Naive B cell (primary cell): ENCODE data around the gene GRB7. TPM values are rescaled to one million over a fixed set of nuclear protein-coding genes. Genes with fewer than 3 reads are reported as not detected.
A peak's percentile ranks its signal among the peaks of the same experiment; 100 is the strongest.
"Not testable (repeated sequence)": the region's sequence is repeated elsewhere in the genome, so short reads cannot be mapped to it uniquely, and the experiment has no call there.

Experiments
- ATAC-seq, 2 donors: fragments of 150-1000 bp; cut with Tn5 transposase; 2 replicates each; pipeline ENCODE4 v1.10.0; 2021; ENCODE audit warnings: low read depth in 2 of 2, mild to moderate bottlenecking in 2 of 2, moderate library complexity in 2 of 2
- DNase-seq: peaks from one replicate; pipeline ENCODE4 v3.0.0; 2022
- H3K27ac Mint-ChIP-seq, 6 donors: one replicate each; pipeline ENCODE4 v1.8.0; 2020 to 2022; ENCODE audit warnings: mild to moderate bottlenecking in 6 of 6, mixed read lengths in 6 of 6, moderate library complexity in 5 of 6, inconsistent platforms in 2 of 6
- H3K27me3 Mint-ChIP-seq, 3 donors: one replicate each; pipeline ENCODE4 v1.8.0; 2021 to 2022; ENCODE audit warnings: mixed read lengths in 3 of 3, mild to moderate bottlenecking in 1 of 3
- H3K36me3 Mint-ChIP-seq, 2 donors: one replicate each; pipeline ENCODE4 v1.8.0; 2020 to 2022; ENCODE audit warnings: mixed read lengths in 2 of 2, inconsistent platforms in 1 of 2, mild to moderate bottlenecking in 1 of 2
- H3K4me1 Mint-ChIP-seq, 3 donors: one replicate each; pipeline ENCODE4 v1.8.0; 2020 to 2022; ENCODE audit warnings: mixed read lengths in 3 of 3, inconsistent platforms in 1 of 3, mild to moderate bottlenecking in 1 of 3, moderate library complexity in 1 of 3
- H3K4me3 Mint-ChIP-seq, 8 donors: one replicate each; pipeline ENCODE4 v1.8.0; 2020 to 2022; ENCODE audit warnings: mild to moderate bottlenecking in 8 of 8, mixed read lengths in 8 of 8, moderate library complexity in 8 of 8, inconsistent platforms in 2 of 8
- H3K9me3 Mint-ChIP-seq, 7 donors: one replicate each; pipeline ENCODE4 v1.8.0; 2020 to 2022; ENCODE audit warnings: mixed read lengths in 7 of 7, mild to moderate bottlenecking in 5 of 7, inconsistent platforms in 2 of 7, moderate library complexity in 1 of 7
- polyA plus RNA-seq, 6 donors: library from polyadenylated mRNA; unstranded; fragments of 300-500 nt; fragmentation: Illumina TruSeq; gene quantifications; one replicate each; pipeline ENCODE4 v1.2.3, GENCODE V29; 2021; ENCODE audit warnings: low read depth in 6 of 6

GRB7 gene
- polyA plus RNA-seq, 6 donors from 2014 or later, result 0.23 to 0.65 (median 0.29) TPM; not detected in 3

GRCh38 chr17:39701784-39702422, 35.8 kb upstream of the GRB7 start:
- peaks cover 14 to 28% (median 22%) of the 10 kb centered on the region in 3 donors for H3K4me1 Mint-ChIP-seq
- H3K4me3 Mint-ChIP-seq, result no peak overlapping the region
- peaks cover 0 to 26% of the 10 kb centered on the region in 2 donors for H3K36me3 Mint-ChIP-seq
- peaks cover 28 to 41% (median 38%) of the 10 kb centered on the region in 3 donors for H3K27me3 Mint-ChIP-seq
- DNase-seq (no peak), ATAC-seq (no peak)
- no peaks in the 10 kb centered on the region for H3K9me3 Mint-ChIP-seq
- no peak overlapping the region for H3K27ac Mint-ChIP-seq

- peaks cover 0 to 19% of the 10 kb centered on the region in 2 donors for H3K36me3 Mint-ChIP-seq
- H3K27ac Mint-ChIP-seq, result peak overlapping the region in 1 of 6 donors; percentile 89
- DNase-seq (no peak), ATAC-seq (peak; percentile 67 to 79)
- H3K4me3 Mint-ChIP-seq, result no peak overlapping the region
- H3K4me1 Mint-ChIP-seq, result peaks cover 23 to 33% (median 27%) of the 10 kb centered on the region in 3 donors
- H3K9me3 Mint-ChIP-seq, result no peaks in the 10 kb centered on the region
- H3K27me3 Mint-ChIP-seq, result peaks cover 23 to 34% (median 30%) of the 10 kb centered on the region in 3 donors
Observed at GRCh38 chr17:39702901-39703893, 34.5 kb upstream of the GRB7 start.

GRCh38 chr17:39703913-39704312, 33.8 kb upstream of the GRB7 start:
- DNase-seq (no peak), ATAC-seq (no peak)
- peaks cover 20 to 29% (median 26%) of the 10 kb centered on the region in 3 donors for H3K27me3 Mint-ChIP-seq
- H3K4me1 Mint-ChIP-seq, result peaks cover 24 to 37% (median 28%) of the 10 kb centered on the region in 3 donors
- no peaks in the 10 kb centered on the region for H3K9me3 Mint-ChIP-seq
- peak overlapping the region in 1 of 6 donors; percentile 89 for H3K27ac Mint-ChIP-seq
- H3K4me3 Mint-ChIP-seq, result no peak overlapping the region
- peaks cover 0 to 17% of the 10 kb centered on the region in 2 donors for H3K36me3 Mint-ChIP-seq

- peaks cover 0 to 7% of the 10 kb centered on the region in 2 donors for H3K36me3 Mint-ChIP-seq
- peaks cover 22 to 34% (median 30%) of the 10 kb centered on the region in 3 donors for H3K4me1 Mint-ChIP-seq
- DNase-seq (no peak), ATAC-seq (no peak)
- peak overlapping the region in 1 of 8 donors; percentile 15 for H3K4me3 Mint-ChIP-seq
- peak overlapping the region in 1 of 6 donors; percentile 36 for H3K27ac Mint-ChIP-seq
- H3K27me3 Mint-ChIP-seq, result peaks cover 10 to 18% (median 16%) of the 10 kb centered on the region in 3 donors
- no peaks in the 10 kb centered on the region for H3K9me3 Mint-ChIP-seq
Observed at GRCh38 chr17:39704821-39705551, 32.8 kb upstream of the GRB7 start.

- peaks cover 17 to 28% (median 28%) of the 10 kb centered on the region in 3 donors for H3K4me1 Mint-ChIP-seq
- H3K36me3 Mint-ChIP-seq, result peaks cover 0 to 7% of the 10 kb centered on the region in 2 donors
- DNase-seq (no peak), ATAC-seq (no peak)
- H3K27ac Mint-ChIP-seq, result peak overlapping the region in 1 of 6 donors; percentile 24
- no peak overlapping the region for H3K4me3 Mint-ChIP-seq
- H3K9me3 Mint-ChIP-seq, result no peaks in the 10 kb centered on the region
- H3K27me3 Mint-ChIP-seq, result peaks cover 9 to 11% (median 10%) of the 10 kb centered on the region in 3 donors
Observed at GRCh38 chr17:39705786-39706348, 31.9 kb upstream of the GRB7 start.

- DNase-seq, result no peak
- H3K4me1 Mint-ChIP-seq, result peaks cover 16 to 23% (median 22%) of the 10 kb centered on the region in 3 donors
- H3K9me3 Mint-ChIP-seq, result no peaks in the 10 kb centered on the region
- peaks cover 3 to 6% (median 5%) of the 10 kb centered on the region in 3 donors for H3K27me3 Mint-ChIP-seq
- peaks cover 0 to 3% of the 10 kb centered on the region in 2 donors for H3K36me3 Mint-ChIP-seq
- no peak for ATAC-seq
- H3K4me3 Mint-ChIP-seq, result no peak overlapping the region
- H3K27ac Mint-ChIP-seq, result no peak overlapping the region
Observed at GRCh38 chr17:39706383-39706782, 31.4 kb upstream of the GRB7 start.

- Mint-ChIP-seq H3K36me3 (no peaks in the 10 kb centered on the region), H3K4me1 (peaks cover 16 to 21% (median 21%) of the 10 kb centered on the region in 3 donors), H3K4me3 (peak overlapping the region in 3 of 8 donors; percentile 30 to 76 (median 30)), H3K27me3 (peaks cover 0 to under 1% (median 0%) of the 10 kb centered on the region in 3 donors), H3K9me3 (no peaks in the 10 kb centered on the region), H3K27ac (peak overlapping the region in 3 of 6 donors; percentile 39 to 87 (median 86))
- no peak for DNase-seq
- no peak for ATAC-seq
Observed at GRCh38 chr17:39706921-39707337, 30.8 kb upstream of the GRB7 start.

GRCh38 chr17:39709319-39709997, 28.3 kb upstream of the GRB7 start:
- no peaks in the 10 kb centered on the region for H3K9me3 Mint-ChIP-seq
- no peaks in the 10 kb centered on the region for H3K27me3 Mint-ChIP-seq
- peaks cover 15 to 16% (median 16%) of the 10 kb centered on the region in 3 donors for H3K4me1 Mint-ChIP-seq
- ATAC-seq (no peak), DNase-seq (no peak)
- peak overlapping the region in 2 of 8 donors; percentile 2 to 57 for H3K4me3 Mint-ChIP-seq
- peak overlapping the region in 1 of 6 donors; percentile 74 for H3K27ac Mint-ChIP-seq
- H3K36me3 Mint-ChIP-seq, result no peaks in the 10 kb centered on the region

- no peak overlapping the region for H3K4me3 Mint-ChIP-seq
- H3K27me3 Mint-ChIP-seq, result no peaks in the 10 kb centered on the region
- DNase-seq, result no peak
- H3K9me3 Mint-ChIP-seq, result no peaks in the 10 kb centered on the region
- ATAC-seq, result no peak
- peak overlapping the region in 1 of 6 donors; percentile 74 for H3K27ac Mint-ChIP-seq
- H3K36me3 Mint-ChIP-seq, result no peaks in the 10 kb centered on the region
- H3K4me1 Mint-ChIP-seq, result peaks cover 15 to 16% (median 16%) of the 10 kb centered on the region in 3 donors
Observed at GRCh38 chr17:39709998-39710964, 27.5 kb upstream of the GRB7 start.

GRCh38 chr17:39711071-39711470, 26.7 kb upstream of the GRB7 start:
- not testable (repeated sequence) for H3K27ac Mint-ChIP-seq, ATAC-seq, H3K27me3 Mint-ChIP-seq, H3K9me3 Mint-ChIP-seq, DNase-seq, H3K36me3 Mint-ChIP-seq, H3K4me3 Mint-ChIP-seq
- peaks cover 15 to 16% (median 16%) of the 10 kb centered on the region in 3 donors for H3K4me1 Mint-ChIP-seq

GRCh38 chr17:39711851-39712250, 25.9 kb upstream of the GRB7 start:
- no peaks in the 10 kb centered on the region for H3K36me3 Mint-ChIP-seq
- H3K4me3 Mint-ChIP-seq, result no peak overlapping the region
- peaks cover 13 to 15% (median 14%) of the 10 kb centered on the region in 3 donors for H3K4me1 Mint-ChIP-seq
- H3K27ac Mint-ChIP-seq, result no peak overlapping the region
- DNase-seq, result no peak
- ATAC-seq, result no peak
- H3K9me3 Mint-ChIP-seq, result no peaks in the 10 kb centered on the region
- H3K27me3 Mint-ChIP-seq, result no peaks in the 10 kb centered on the region
